ENCODE results near the gene CTTNBP2.
"Not testable (repeated sequence)": the region's sequence is repeated elsewhere in the genome, so short reads cannot be mapped to it uniquely, and the experiment has no call there.

CTTNBP2 gene

DNA sequence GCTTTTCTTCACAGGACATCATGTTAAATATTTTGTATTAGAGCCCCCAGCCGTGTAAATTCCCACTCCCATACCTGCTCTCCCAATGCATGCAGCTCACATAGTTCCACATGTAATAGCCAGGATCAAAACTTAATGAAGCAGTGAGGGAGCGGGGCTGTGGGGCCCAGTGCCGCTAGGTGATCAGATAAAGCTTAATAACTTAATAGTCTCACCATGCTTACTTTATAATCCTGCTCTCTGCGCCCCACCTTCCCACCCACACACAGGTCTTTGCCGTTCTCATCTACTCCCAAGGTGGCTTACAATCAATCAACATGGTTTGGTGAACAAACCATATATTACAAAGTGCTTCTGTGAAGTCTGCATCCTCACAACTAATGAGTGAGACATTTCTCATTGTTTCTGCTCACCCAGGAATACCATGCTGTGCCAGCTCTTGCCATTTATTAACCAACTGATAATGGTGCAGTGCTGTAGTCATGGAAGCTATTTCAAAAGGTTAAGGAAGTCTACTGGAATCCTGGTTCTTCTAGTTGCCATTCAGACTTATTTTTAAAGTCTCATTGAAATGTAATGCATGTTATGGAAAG, 156.4 kb downstream of the CTTNBP2 start:
- no peak overlapping the region for H3K4me3 ChIP-seq (ENCODE audit: control insufficient read depth, low read depth, low read length)
- DNase-seq (ENCODE audit: low read depth), result no peak
- TF ChIP-seq, protein P1, sequence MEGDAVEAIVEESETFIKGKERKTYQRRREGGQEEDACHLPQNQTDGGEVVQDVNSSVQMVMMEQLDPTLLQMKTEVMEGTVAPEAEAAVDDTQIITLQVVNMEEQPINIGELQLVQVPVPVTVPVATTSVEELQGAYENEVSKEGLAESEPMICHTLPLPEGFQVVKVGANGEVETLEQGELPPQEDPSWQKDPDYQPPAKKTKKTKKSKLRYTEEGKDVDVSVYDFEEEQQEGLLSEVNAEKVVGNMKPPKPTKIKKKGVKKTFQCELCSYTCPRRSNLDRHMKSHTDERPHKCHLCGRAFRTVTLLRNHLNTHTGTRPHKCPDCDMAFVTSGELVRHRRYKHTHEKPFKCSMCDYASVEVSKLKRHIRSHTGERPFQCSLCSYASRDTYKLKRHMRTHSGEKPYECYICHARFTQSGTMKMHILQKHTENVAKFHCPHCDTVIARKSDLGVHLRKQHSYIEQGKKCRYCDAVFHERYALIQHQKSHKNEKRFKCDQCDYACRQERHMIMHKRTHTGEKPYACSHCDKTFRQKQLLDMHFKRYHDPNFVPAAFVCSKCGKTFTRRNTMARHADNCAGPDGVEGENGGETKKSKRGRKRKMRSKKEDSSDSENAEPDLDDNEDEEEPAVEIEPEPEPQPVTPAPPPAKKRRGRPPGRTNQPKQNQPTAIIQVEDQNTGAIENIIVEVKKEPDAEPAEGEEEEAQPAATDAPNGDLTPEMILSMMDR (conservative IDR thresholded peaks at IDR 0.05; ENCODE audit: control insufficient read depth, insufficient read depth, low read depth, low read length), result no peak

DNA sequence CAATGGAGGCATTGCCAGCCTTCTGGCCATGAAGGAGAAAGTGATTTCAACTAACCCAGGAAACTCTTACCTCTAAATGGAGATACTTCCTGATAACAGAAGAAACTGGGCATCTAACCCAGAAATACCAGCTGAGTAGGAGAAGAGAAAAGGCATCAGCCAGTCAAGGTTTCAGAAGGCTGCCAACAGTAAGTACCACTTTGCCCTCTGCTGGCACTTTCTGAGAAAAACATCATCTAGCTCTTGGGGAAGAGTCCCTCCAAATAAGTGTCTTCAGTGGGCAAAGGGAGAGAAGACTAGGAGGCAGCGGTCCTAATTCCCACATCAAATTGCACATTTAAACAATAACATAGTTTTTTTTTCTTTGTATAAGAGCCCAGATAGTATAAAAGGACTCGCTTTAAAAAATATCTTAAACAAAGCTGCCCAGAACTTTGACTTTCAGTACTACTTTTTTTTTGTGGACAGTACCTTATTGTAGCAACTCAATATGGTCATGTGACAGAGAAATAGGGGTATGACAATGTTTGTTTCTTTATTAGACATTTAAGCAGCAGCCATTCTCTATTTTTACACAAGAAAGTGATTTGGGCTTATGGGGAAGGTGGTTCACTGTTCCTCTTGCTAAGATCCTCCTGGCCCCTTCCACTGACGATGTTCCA, 157.3 kb downstream of the CTTNBP2 start:
- TF ChIP-seq, protein P1 (conservative IDR thresholded peaks at IDR 0.05; ENCODE audit: control insufficient read depth, insufficient read depth, low read depth, low read length), result peak; percentile 57
- H3K4me3 ChIP-seq (ENCODE audit: control insufficient read depth, low read depth, low read length), result no peak overlapping the region
- peak; percentile 63 for DNase-seq (ENCODE audit: low read depth)

DNA sequence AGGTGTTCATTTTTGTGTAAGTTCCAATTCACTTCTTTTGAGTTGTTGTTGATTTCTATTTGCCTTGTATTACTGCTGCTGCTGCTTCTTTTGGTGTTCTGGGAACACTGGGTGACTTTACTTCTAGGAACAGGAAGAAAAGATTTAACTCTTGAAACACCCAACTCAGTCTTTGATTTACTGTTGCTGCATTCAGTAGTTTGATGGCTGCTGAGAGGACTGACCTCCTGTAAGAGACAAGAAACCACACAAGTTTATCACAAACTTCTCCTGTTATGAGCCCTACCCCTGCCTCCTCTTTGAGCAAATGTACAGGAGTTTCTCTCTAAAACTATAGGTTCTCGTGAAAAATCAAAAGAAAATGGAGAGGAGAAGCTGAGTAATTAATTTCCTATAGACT, 161.7 kb downstream of the CTTNBP2 start:
- TF ChIP-seq, protein P1 (conservative IDR thresholded peaks at IDR 0.05; ENCODE audit: control insufficient read depth, insufficient read depth, low read depth, low read length), result no peak
- no peak for DNase-seq (ENCODE audit: low read depth)
- H3K4me3 ChIP-seq (ENCODE audit: control insufficient read depth, low read depth, low read length), result no peak overlapping the region

DNA sequence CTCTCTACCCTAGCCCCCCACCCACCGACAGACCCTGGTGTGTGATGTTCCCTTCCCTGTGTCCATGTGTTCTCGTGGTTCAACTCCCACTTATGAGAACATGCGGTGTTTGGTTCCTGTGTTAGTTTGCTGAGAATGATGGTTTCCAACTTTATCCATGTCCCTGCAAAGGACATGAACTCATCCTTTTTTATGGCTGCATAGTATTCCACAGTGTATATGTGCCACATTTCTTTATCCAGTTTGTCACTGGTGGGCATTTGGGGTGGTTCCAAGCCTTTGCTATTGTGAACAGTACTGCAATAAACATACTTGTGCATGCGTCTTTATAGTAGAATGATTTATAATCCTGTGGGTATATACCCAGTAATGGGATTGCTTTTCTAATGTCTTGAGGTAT, 165.1 kb downstream of the CTTNBP2 start:
- DNase-seq (ENCODE audit: low read depth); H3K4me3 ChIP-seq (ENCODE audit: control insufficient read depth, low read depth, low read length): not testable (repeated sequence)

DNA sequence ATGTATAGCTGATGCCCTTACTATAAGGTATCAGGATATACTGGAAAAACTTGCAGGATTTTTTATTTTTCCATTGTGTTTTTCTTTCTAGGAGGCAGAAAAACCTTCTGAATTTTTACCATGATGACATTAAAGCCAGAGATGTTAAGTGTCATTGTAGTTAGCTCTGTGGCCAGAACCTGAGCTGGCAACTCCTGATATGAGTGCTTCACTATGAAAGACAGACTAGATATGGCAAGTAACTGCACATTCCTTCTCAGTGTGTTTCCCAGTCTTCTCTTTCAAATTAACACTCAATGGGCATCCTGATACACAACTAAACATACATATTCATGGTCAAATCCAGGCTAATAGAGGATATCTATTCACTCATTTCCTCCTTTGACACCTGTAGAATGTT, 166.2 kb downstream of the CTTNBP2 start:
- DNase-seq (ENCODE audit: low read depth), result no peak
- TF ChIP-seq, protein P1 (conservative IDR thresholded peaks at IDR 0.05; ENCODE audit: control insufficient read depth, insufficient read depth, low read depth, low read length), result no peak

DNA sequence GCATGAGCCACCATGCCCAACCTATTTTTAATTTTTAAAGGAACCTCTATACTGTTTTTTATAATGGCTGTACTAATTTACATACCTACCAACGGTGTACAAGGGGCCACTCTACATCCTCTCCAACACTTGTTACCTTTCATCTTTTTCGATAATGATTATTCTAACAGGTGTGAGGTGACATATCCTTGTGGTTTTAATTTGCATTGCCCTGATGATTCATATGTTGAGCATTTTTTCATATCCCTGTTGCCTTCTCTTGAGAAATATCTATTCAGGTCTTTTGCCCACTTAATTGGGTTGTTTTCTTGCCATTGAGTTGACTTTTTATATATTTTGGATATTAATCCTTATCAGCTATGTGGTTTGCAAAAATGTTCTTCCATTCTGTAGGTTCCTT, 167.0 kb downstream of the CTTNBP2 start:
- H3K4me3 ChIP-seq (ENCODE audit: control insufficient read depth, low read depth, low read length), result no peak overlapping the region
- no peak for DNase-seq (ENCODE audit: low read depth)
- TF ChIP-seq, protein P1 (conservative IDR thresholded peaks at IDR 0.05; ENCODE audit: control insufficient read depth, insufficient read depth, low read depth, low read length), result no peak

More for the DNA sequence above, 166.2 kb downstream of the CTTNBP2 start:
- no peak overlapping the region for H3K4me3 ChIP-seq (ENCODE audit: control insufficient read depth, low read depth, low read length)

DNA sequence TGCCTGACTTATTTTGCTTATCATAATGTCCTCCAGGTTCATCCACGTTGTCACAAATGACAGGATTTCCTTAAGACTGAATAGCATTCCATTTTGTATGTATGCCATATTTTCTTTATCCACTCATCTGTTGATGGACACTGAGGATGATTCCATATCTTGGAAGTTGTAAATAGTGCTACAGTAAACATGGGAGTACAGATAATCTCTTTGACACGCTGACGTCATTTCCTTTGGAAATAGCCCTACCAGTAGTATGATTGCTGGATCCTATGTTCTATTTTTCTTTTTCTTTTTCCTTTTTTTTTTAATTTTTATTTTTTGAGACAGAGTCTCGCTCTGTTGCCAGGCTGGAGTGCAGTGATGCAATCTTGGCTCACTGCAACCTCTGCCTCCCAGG, 167.6 kb downstream of the CTTNBP2 start:
- DNase-seq (ENCODE audit: low read depth), result no peak
- no peak overlapping the region for H3K4me3 ChIP-seq (ENCODE audit: control insufficient read depth, low read depth, low read length)
- TF ChIP-seq, protein P1 (conservative IDR thresholded peaks at IDR 0.05; ENCODE audit: control insufficient read depth, insufficient read depth, low read depth, low read length), result no peak
